NCI-H1436 treated with DMSO at 0.1 percent for 48 hours (cell line): ENCODE data around the gene ADARB1.

Source experiments
- DNase-seq: peaks from one replicate; lab custom pipeline; 2025; lab: John Stamatoyannopoulos, UW

Gene ADARB1

DNA sequence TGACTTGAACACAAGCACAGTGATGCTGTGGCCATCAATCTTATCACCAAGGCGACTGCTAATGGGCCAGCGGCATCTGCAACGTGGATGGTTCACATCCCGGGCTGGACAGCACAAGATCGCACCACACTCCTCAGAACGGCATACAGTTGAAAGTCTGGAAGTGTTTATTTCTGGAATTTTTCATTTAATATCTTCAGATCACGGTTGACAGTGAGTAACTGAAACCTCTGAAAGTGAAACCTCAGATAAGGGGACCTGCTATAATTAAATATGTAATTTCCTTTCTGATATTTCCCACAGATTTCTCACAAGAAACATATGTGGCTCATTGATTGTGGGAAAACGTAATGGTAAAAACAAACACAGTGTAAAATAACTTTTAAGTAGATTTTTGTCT is 129.6 kb downstream of the ADARB1 start:
- DNase-seq = no peak

DNA sequence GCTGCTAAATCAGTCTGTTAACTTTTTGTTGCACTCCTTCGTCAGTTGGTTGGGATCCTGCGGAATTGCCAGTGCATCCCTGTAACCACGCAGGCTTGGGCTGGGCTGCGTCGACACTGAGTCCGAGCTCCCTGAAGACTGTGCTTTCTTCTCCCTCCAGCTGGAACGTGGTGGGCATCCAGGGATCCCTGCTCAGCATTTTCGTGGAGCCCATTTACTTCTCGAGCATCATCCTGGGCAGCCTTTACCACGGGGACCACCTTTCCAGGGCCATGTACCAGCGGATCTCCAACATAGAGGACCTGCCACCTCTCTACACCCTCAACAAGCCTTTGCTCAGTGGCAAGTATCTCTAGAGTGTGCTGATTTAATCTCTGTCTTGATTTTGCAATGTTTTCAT is 130.0 kb downstream of the ADARB1 start:
- DNase-seq = no peak

DNA sequence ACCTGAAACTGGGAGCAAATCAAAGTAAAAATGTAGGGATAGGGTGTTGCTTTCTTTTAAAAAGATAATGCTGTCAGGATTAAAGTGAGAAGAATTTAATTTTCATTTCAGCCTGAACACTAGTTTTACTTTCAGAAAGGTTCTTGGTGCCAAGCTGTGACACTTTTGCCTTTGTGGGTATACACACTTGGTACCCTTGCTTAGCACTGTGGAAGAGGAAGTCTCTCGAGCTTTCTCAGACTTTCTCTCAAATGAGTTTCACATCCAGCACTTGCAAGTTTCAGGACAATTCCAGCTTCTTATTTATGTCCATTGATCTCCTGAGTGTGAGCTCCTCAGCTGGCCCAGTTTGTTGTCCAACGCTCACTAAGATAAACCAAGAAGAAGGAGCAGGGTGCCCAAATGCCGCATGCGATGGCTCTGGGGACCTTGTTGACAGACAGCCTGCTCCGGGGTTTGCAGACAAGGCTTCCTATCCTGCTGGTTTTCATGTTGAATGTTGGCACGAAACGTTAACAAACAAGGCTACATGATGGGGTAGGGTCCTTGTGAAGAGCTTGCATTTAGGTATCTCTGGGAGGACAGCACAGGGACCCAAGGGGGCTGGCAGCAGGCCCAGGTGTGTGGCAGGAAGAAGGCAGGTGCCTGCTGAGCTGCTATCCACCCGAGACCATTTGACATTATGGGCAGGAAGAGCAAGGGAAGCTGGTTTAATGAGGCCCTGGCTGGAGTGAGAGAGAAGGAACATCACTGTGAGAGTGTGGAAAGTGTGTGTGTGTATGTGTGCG is 133.7 kb downstream of the ADARB1 start:
- no peak for DNase-seq

DNA sequence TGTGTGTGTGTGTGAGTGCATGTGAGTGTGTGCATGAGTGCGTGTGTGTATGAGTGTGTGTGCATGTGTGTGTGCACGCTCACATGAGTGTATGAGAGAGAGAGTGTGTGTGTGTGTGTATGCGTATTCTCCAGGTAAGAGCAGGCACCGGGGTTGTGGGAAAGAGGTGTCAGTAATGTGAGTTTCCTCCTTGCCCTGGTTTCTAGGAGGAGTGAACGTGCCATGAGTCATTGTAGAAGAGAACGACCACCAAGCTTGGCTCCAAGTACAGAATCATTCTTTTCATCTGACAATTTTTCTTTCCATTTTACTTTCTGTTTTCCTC is 134.2 kb downstream of the ADARB1 start:
- no peak for DNase-seq

DNA sequence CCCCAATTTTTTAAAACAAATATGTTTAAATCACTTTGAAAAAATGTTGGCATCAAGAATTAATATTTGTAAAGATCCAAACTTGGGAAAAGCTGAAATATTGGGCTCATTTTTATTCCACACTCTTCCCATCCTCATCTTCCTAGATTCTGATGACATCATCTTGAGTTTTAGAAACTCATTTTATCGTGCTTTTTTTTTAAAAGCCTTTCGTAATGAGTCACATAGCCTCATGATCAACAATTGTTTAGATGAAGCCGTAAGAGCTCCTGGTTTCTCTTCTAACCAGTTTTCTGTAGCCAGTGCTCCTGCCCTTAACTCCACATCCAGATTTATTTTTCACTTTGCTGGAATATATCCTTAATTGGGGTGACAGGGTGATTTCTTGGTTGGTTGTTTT is 134.7 kb downstream of the ADARB1 start:
- no peak for DNase-seq

DNA sequence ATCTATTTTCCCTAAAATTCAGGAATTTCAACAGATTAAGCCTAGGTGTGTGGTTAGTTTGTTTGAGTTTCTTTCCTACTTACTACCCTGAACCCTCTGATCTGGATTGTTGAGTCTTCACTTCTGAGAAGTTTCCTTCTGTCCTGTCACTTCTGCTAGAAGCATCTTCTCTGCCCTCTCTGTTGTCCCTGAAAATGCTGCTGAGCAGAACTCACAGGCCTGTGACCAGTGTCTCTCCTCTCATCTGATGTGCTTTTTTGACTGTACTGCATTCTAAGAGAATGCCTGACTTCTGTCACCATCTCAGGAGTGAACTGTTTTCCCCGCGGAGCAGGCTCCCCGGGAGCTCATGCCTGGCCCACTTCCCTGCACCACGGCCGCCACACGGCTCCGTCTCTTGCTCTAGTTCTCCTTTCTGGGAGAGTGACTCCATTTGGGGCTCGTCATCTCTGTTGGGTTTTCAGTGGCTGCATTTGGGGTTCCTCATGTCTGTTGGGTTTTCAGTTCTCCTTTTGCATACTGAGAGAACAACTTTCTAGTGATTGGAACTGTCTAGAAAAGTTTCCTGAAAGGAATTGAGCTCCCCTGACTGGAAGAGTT is 135.4 kb downstream of the ADARB1 start:
- no peak for DNase-seq

DNA sequence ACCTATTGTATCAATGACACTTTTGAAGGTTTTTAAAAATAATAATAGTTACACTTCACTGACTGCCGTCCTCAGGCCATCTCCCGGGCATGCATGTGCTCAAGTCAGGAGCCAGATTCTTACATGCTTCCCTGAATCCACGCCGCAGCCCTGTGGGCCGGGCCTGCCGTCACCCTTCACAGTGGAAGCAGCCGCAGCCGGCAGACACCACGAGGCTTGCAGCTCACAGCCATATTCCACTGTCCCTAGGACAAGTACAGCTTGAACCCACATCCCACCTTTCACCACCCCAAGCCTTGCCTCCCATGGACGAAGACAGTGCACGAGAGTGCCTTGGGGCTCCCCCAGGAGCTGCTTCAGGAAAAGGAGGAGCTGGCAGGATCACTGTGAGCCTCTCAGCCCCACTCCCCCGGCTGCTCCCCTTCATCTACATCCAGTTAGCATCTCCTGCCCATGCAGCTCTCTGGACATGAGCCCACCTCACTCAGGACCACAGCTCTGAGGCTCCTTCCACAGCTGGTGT is 136.1 kb downstream of the ADARB1 start:
- no peak for DNase-seq

DNA sequence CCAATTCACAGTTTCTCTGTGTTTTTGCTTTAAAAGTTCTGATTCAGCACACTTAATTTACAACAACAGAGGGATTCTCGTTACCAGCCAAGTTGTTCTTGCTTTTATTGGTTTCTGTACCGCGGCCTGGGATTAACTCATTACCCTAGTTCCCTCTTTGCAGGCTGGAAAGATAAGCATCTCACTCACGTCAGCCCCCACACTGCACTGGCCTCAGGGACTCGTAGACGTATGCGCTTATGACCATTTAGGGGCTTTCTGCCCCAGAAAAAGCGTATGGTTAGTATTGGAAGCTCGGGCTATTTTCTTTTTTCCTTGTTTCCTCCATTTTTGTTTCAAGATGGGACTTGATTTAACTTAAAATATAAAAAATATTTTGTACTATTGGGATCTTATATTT is 137.3 kb downstream of the ADARB1 start:
- DNase-seq = no peak

DNA sequence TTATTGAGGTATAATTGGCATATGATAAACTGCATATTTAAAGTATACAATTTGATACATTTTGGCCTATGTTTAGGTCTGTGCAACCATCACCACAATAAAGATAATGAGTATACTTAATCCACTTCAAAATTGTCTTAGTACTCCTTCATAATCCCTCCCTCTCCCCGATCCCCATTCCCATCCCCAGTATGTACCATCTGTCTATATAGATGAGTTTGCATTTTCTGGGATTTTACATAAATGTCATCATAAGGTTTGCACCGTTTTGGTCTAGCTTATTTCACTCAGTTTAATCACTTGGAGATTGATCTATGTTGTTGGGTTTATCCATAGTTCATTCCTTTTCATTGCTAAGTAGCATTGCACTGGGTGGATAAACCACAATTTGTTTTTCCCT is 139.0 kb downstream of the ADARB1 start:
- no peak for DNase-seq

DNA sequence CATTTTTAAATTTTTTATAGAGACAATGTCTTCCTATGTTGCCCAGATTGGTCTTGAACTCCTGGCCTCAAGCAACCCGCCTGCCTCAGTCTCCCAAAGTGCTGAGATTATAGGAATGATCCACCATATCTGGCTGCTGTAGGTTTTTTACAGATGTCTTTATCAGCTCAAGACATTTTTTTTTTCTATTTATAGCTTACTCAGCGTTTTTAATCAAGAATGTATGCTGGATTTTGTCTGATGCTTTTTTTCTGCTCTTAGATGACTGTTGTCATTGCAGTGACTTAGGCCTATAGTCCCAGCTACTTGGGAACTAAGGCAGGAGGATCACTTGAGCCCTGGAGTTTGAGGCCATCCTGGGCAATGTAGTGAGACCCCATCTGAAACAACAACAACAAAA is 140.8 kb downstream of the ADARB1 start:
- no peak for DNase-seq

DNA sequence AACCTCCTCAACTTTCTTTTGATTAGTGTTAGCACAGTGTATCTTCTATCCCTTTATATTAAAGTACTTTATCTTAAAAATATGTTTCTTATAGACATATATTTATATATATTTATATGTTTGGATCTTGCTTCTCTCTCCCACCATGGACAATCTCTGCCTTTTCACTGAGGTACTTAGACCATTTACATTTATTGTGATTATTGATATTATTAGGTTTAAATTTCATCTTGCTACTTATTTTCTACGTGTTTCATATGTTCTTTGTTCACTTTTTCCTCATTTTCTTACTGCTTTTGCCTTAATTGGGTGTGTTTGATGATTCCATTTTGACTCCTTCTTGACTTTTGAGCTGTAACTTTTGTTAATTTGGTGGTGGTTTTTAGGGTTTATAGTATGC is 142.6 kb downstream of the ADARB1 start:
- no peak for DNase-seq

DNA sequence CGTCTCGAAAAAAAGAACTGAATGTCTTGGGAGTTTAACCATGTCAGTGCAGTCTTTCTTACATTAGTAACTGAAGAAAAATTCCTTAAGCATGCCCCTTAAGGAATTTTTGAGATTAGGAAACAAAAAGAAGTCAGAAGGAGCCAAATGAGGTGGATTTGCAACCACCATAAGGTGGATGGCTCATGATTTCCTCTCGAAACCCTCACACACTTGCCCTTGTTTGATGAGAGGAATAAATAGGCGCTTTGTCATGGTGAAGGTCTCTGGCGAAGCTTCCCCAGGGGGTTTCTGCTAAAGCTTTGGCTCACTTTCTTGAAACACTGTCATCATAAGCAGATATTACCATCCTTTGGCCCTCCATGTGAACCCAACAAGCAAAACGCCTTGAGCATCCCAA is 145.1 kb downstream of the ADARB1 start:
- DNase-seq = no peak

DNA sequence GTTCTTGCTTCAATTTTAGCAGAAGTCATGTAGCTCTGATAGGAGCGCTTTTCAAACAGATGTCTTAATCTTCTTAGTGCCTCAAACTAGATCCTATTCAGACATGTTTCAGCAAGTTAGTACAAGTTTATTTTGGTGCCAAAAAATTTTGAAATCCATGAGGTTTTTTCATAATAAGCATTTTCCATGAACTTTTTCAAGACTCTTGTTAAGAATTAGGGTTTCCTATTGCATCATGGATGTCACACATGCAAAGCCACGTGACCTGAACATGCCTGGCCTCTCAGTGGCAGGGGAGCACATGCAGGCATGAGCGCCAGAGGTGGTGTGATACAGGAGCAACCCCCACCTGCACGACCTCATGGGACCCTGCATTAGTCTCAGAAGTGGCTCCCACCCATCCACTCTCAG is 145.7 kb downstream of the ADARB1 start:
- no peak for DNase-seq

DNA sequence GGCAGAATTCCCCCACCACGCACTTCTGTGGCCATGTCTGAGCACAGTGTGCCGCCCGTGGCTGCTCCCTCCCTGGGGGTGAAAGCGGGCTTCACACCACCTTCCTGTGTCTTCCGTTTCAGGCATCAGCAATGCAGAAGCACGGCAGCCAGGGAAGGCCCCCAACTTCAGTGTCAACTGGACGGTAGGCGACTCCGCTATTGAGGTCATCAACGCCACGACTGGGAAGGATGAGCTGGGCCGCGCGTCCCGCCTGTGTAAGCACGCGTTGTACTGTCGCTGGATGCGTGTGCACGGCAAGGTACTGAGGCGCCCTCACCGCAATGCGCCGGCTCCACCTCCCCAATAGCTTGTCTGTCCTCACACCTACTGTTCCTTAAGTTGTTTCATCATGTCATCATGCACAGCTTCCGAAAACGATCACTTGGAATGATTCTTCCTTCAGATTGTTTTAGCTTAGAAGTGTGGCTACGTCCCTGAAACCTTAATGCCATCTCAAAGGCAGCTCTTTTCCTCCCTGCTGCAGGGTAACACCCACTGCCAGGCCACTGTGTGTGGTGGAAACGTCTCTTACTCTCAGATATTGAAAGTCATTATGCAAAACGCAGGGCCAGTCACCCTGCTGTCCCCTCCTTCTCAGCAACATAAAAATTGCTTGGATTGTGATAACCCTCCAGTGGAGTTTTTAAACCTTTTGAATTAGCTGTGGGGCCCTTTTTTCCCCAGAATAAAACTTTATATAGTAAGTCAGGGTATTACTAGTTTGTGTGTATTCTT is 146.5 kb downstream of the ADARB1 start:
- DNase-seq = no peak

DNA sequence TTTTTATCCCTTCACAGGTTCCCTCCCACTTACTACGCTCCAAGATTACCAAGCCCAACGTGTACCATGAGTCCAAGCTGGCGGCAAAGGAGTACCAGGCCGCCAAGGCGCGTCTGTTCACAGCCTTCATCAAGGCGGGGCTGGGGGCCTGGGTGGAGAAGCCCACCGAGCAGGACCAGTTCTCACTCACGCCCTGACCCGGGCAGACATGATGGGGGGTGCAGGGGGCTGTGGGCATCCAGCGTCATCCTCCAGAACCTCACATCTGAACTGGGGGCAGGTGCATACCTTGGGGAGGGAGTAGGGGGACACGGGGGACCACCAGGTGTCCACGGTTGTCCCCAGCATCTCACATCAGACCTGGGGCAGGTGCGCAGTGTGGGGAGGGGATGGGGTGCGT is 147.6 kb downstream of the ADARB1 start:
- DNase-seq = no peak

DNA sequence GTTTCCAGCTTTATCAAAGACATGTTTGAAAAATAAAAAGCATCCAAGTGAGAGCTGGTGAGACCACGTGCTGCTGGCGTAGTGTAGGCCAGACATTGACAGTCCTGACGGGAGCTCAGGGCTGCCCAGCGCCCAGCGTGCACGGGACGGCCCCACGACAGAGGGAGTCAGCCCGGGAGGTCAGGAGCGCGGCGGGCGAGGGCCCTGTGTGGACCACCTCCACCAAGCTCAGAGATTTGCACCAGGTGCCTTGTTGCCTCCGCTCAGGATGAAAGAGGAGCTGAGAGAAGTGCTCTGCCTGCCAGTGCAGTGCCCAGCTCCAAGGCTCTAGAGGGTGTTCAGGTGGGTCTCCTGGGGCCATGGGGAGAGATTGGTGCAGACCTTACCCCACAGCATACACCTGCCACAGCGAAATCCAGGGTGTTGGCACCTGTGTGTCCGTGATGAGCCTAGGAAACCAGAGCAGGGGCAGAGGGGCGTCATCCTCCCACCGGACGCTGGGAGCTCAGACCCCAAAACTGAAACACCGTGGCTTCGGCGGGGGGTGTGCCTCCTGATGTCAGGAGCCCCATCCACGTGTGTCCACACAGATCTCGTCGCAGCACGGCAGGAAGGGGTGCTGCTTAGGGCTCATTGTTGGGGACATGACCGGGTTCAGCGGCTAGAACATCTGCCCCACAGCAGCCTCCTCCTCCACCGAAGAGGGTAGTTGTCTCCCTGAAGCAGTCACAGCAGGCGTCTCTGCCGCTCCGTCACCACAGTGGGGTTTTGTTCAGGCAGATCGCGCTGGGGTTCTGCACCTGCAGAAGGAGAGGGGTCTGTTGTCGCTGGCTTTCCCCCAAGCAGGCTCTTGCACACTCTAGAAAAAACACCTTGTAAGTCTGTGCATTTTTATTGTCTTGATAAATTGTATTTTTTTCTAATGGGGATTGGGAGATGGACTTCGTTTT is 149.1 kb downstream of the ADARB1 start:
- DNase-seq = no peak

DNA sequence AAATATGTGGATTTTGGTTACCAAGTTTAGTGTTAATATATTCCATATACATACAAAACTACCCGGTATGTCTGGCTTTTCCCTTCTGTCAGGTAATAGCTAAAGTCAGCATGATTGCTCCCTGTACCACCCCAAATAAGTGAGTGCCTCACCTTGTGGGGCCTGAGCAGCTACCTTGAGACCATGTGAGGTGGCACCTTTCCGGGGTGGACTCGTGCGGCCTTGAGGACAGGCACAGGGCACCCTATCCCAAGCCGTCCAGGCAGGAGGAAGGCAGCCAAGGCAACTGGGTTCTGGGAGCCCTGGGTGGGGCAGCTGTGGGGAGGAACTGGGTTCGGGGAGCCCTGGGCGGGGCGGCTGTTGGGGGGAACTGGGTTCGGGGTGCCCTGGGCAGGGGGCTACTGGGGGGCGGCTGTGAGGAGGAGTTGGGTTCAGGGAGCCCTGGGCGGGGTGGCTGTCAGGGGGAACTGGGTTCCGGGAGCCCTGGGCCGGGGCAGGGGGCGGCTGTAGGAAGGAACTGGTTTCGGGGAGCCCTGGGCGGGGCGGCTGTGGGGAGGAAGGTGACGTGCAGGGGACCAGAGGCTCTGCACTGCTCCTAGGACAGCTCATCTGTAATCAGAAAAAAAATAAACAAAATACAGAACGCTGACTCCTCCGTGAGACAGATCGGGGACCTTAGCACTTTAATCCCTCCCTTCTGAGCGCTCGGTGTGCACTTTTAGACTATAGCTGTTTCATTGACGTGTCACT is 150.0 kb downstream of the ADARB1 start:
- DNase-seq = no peak

DNA sequence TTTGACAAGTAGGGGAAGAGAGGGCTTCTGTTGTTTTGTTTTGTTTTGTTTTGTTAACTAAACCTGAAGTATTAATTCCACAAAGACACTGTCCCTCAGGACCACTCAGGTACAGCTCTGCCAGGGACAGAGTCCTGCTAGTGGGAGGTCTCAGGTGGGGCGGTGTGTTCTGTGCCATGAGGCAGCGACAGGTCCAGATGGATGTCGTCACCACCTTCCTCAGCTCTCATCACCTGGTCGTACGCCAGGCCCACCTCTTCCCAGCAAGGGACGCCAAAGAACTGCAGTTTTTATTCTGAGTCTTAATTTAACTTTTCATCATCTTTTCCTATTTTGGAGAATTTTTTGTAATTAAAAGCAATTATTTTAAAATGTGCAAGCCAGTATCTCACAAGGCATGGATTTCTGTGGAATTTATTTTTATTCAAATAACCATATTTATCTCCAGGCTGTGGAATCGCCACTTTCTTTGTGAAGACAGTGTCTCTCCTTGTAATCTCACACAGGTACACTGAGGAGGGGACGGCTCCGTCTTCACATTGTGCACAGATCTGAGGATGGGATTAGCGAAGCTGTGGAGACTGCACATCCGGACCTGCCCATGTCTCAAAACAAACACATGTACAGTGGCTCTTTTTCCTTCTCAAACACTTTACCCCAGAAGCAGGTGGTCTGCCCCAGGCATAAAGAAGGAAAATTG is 150.8 kb downstream of the ADARB1 start:
- DNase-seq = no peak

DNA sequence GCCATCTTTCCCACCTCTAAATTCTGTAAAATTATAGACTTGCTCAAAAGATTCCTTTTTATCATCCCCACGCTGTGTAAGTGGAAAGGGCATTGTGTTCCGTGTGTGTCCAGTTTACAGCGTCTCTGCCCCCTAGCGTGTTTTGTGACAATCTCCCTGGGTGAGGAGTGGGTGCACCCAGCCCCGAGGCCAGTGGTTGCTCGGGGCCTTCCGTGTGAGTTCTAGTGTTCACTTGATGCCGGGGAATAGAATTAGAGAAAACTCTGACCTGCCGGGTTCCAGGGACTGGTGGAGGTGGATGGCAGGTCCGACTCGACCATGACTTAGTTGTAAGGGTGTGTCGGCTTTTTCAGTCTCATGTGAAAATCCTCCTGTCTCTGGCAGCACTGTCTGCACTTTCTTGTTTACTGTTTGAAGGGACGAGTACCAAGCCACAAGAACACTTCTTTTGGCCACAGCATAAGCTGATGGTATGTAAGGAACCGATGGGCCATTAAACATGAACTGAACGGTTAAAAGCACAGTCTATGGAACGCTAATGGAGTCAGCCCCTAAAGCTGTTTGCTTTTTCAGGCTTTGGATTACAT is 151.5 kb downstream of the ADARB1 start:
- DNase-seq = no peak
